Activated naive CD8-positive, alpha-beta T cell (primary cell): ENCODE data around the gene OR56A1.
"Not testable (repeated sequence)": the region's sequence is repeated elsewhere in the genome, so short reads cannot be mapped to it uniquely, and the experiment has no call there.

Source experiments
- H3K27ac Mint-ChIP-seq: one replicate; pipeline ENCODE4 v1.8.0; 2021; ENCODE audit warnings: mixed read lengths
- H3K27me3 Mint-ChIP-seq: one replicate; pipeline ENCODE4 v1.8.0; 2021; ENCODE audit warnings: mixed read lengths
- H3K36me3 Mint-ChIP-seq: one replicate; pipeline ENCODE4 v1.8.0; 2021; ENCODE audit warnings: mixed read lengths
- H3K4me1 Mint-ChIP-seq: one replicate; pipeline ENCODE4 v1.8.0; 2021; ENCODE audit warnings: low read depth, mixed read lengths
- H3K4me3 Mint-ChIP-seq: one replicate; pipeline ENCODE4 v1.8.0; 2021; ENCODE audit warnings: mild to moderate bottlenecking, mixed read lengths
- H3K9me3 Mint-ChIP-seq: one replicate; pipeline ENCODE4 v1.8.0; 2021; ENCODE audit warnings: low read depth, mixed read lengths

The OR56A1 gene

GRCh38 chr11:6030708-6031405 lies at the start of gene OR56A1:
Gene OR56A1 (minus strand): TSS chr11:6030758. CDS start chr11:6027692, 3,066 bp downstream.
- H3K27me3 Mint-ChIP-seq = peaks cover 12% of the 10 kb centered on the region
- no peaks in the 10 kb centered on the region for H3K36me3 Mint-ChIP-seq
- no peak within 1 kb of the TSS for H3K27ac Mint-ChIP-seq
- no peaks in the 10 kb centered on the region for H3K4me1 Mint-ChIP-seq
- no peaks in the 10 kb centered on the region for H3K9me3 Mint-ChIP-seq
- H3K4me3 Mint-ChIP-seq = no peak within 1 kb of the TSS

GRCh38 chr11:6079463-6079862 lies 48.9 kb upstream of the OR56A1 start:
- Mint-ChIP-seq H3K4me1 (no peaks in the 10 kb centered on the region), H3K27me3 (peaks cover 6% of the 10 kb centered on the region), H3K4me3 (no peak overlapping the region), H3K36me3 (peaks cover 6% of the 10 kb centered on the region), H3K27ac (no peak overlapping the region), H3K9me3 (peaks cover 15% of the 10 kb centered on the region)

GRCh38 chr11:6077723-6078122 lies 47.2 kb upstream of the OR56A1 start:
- H3K27me3 Mint-ChIP-seq = peaks cover 3% of the 10 kb centered on the region

GRCh38 chr11:6076443-6076842 lies 45.9 kb upstream of the OR56A1 start:
- H3K36me3 Mint-ChIP-seq, H3K27me3 Mint-ChIP-seq, H3K4me1 Mint-ChIP-seq, H3K27ac Mint-ChIP-seq, H3K4me3 Mint-ChIP-seq, H3K9me3 Mint-ChIP-seq: not testable (repeated sequence)

More at GRCh38 chr11:6077723-6078122, 47.2 kb upstream of the OR56A1 start:
- Mint-ChIP-seq H3K27ac (no peak overlapping the region), H3K4me1 (no peaks in the 10 kb centered on the region), H3K4me3 (no peak overlapping the region), H3K36me3 (peaks cover 6% of the 10 kb centered on the region), H3K9me3 (peaks cover 7% of the 10 kb centered on the region)

- no peaks in the 10 kb centered on the region for H3K9me3 Mint-ChIP-seq
- H3K27me3 Mint-ChIP-seq = peaks cover 3% of the 10 kb centered on the region
- H3K36me3 Mint-ChIP-seq = no peaks in the 10 kb centered on the region
- H3K4me1 Mint-ChIP-seq = no peaks in the 10 kb centered on the region
- no peak overlapping the region for H3K27ac Mint-ChIP-seq
- no peak overlapping the region for H3K4me3 Mint-ChIP-seq
These were observed 36.9 kb upstream of the OR56A1 start for GRCh38 chr11:6067502-6067901.

- H3K27ac Mint-ChIP-seq = no peak overlapping the region
- H3K4me1 Mint-ChIP-seq = no peaks in the 10 kb centered on the region
- H3K27me3 Mint-ChIP-seq = peaks cover 3% of the 10 kb centered on the region
- H3K9me3 Mint-ChIP-seq = no peaks in the 10 kb centered on the region
- no peaks in the 10 kb centered on the region for H3K36me3 Mint-ChIP-seq
- no peak overlapping the region for H3K4me3 Mint-ChIP-seq
These were observed 32.3 kb upstream of the OR56A1 start for GRCh38 chr11:6062691-6063358.

- H3K9me3 Mint-ChIP-seq = no peaks in the 10 kb centered on the region
- no peaks in the 10 kb centered on the region for H3K4me1 Mint-ChIP-seq
- H3K27ac Mint-ChIP-seq = no peak overlapping the region
- peaks cover 3% of the 10 kb centered on the region for H3K27me3 Mint-ChIP-seq
- H3K36me3 Mint-ChIP-seq = no peaks in the 10 kb centered on the region
- no peak overlapping the region for H3K4me3 Mint-ChIP-seq
These were observed 30.9 kb upstream of the OR56A1 start for GRCh38 chr11:6061475-6061874.

GRCh38 chr11:6057452-6057851 lies 26.9 kb upstream of the OR56A1 start:
- Mint-ChIP-seq H3K4me1 (no peaks in the 10 kb centered on the region), H3K27ac (no peak overlapping the region), H3K36me3 (no peaks in the 10 kb centered on the region), H3K9me3 (no peaks in the 10 kb centered on the region), H3K4me3 (no peak overlapping the region), H3K27me3 (peaks cover 9% of the 10 kb centered on the region)

GRCh38 chr11:6055569-6055968 lies 25.0 kb upstream of the OR56A1 start:
- Mint-ChIP-seq H3K4me3 (no peak overlapping the region), H3K36me3 (no peaks in the 10 kb centered on the region), H3K9me3 (no peaks in the 10 kb centered on the region), H3K27ac (no peak overlapping the region), H3K4me1 (no peaks in the 10 kb centered on the region), H3K27me3 (peaks cover 10% of the 10 kb centered on the region)

- no peaks in the 10 kb centered on the region for H3K4me1 Mint-ChIP-seq
- no peaks in the 10 kb centered on the region for H3K9me3 Mint-ChIP-seq
- no peaks in the 10 kb centered on the region for H3K36me3 Mint-ChIP-seq
- peaks cover 15% of the 10 kb centered on the region for H3K27me3 Mint-ChIP-seq
- no peak overlapping the region for H3K27ac Mint-ChIP-seq
- no peak overlapping the region for H3K4me3 Mint-ChIP-seq
These were observed 21.8 kb upstream of the OR56A1 start for GRCh38 chr11:6052374-6052773.

- Mint-ChIP-seq H3K27ac (no peak overlapping the region), H3K9me3 (no peaks in the 10 kb centered on the region), H3K4me3 (no peak overlapping the region), H3K36me3 (no peaks in the 10 kb centered on the region), H3K4me1 (no peaks in the 10 kb centered on the region), H3K27me3 (peaks cover 4% of the 10 kb centered on the region)
These were observed 10.3 kb upstream of the OR56A1 start for GRCh38 chr11:6040874-6041273.

- Mint-ChIP-seq H3K9me3 (no peaks in the 10 kb centered on the region), H3K27me3 (peaks cover 9% of the 10 kb centered on the region), H3K27ac (no peak overlapping the region), H3K4me1 (no peaks in the 10 kb centered on the region), H3K4me3 (no peak overlapping the region), H3K36me3 (no peaks in the 10 kb centered on the region)
These were observed 3.1 kb downstream of the OR56A1 start for GRCh38 chr11:6027501-6027900.

GRCh38 chr11:6025056-6025455 lies 5.5 kb downstream of the OR56A1 start:
- Mint-ChIP-seq H3K27ac (no peak overlapping the region), H3K4me1 (no peaks in the 10 kb centered on the region), H3K4me3 (no peak overlapping the region), H3K27me3 (peaks cover 9% of the 10 kb centered on the region), H3K36me3 (no peaks in the 10 kb centered on the region), H3K9me3 (no peaks in the 10 kb centered on the region)

GRCh38 chr11:6022956-6023355 lies 7.6 kb downstream of the OR56A1 start:
- no peak overlapping the region for H3K27ac Mint-ChIP-seq
- H3K36me3 Mint-ChIP-seq = no peaks in the 10 kb centered on the region
- H3K9me3 Mint-ChIP-seq = no peaks in the 10 kb centered on the region
- H3K4me3 Mint-ChIP-seq = no peak overlapping the region
- no peaks in the 10 kb centered on the region for H3K4me1 Mint-ChIP-seq
- H3K27me3 Mint-ChIP-seq = peaks cover 13% of the 10 kb centered on the region

GRCh38 chr11:6013042-6013441 lies 17.5 kb downstream of the OR56A1 start:
- peaks cover 14% of the 10 kb centered on the region for H3K27me3 Mint-ChIP-seq
- H3K27ac Mint-ChIP-seq = no peak overlapping the region
- H3K36me3 Mint-ChIP-seq = peaks cover 2% of the 10 kb centered on the region
- H3K4me3 Mint-ChIP-seq = no peak overlapping the region
- peaks cover 10% of the 10 kb centered on the region for H3K9me3 Mint-ChIP-seq
- no peaks in the 10 kb centered on the region for H3K4me1 Mint-ChIP-seq
